Activated T-helper 1 cell treated with anti-CD3 and anti-CD28 coated beads, Interleukin-12 subunit alpha, Interleukin-12 subunit beta, Interleukin-2, Interleukin-4 antibody, amounts not matched to agents 30 ng/mL and 10 ng/mL and 1 ng/mL, durations not matched to agents 14 hours and 24 hours and 36 hours (primary cell): ENCODE results near the gene RAB37. TPM values are rescaled to one million over a fixed set of nuclear protein-coding genes. Genes with fewer than 3 reads are reported as not detected.

Source experiments
- DNase-seq: peaks from one replicate; pipeline ENCODE4 v3.0.0; 2021; ENCODE audit warnings: low spot score
- H3K27ac Mint-ChIP-seq: one replicate; pipeline ENCODE4 v1.8.0; 2021; ENCODE audit warnings: mild to moderate bottlenecking, mixed read lengths
- H3K27me3 Mint-ChIP-seq: one replicate; pipeline ENCODE4 v1.8.0; 2022; ENCODE audit warnings: mild to moderate bottlenecking, moderate library complexity, mixed read lengths; ENCODE audit not compliant: insufficient read depth
- H3K36me3 Mint-ChIP-seq: one replicate; pipeline ENCODE4 v1.8.0; 2021; ENCODE audit warnings: low read depth, mixed read lengths
- H3K4me1 Mint-ChIP-seq: one replicate; pipeline ENCODE4 v1.8.0; 2021; ENCODE audit warnings: low read depth, mixed read lengths
- H3K4me3 Mint-ChIP-seq: one replicate; pipeline ENCODE4 v1.8.0; 2021; ENCODE audit warnings: mild to moderate bottlenecking, moderate library complexity, mixed read lengths
- H3K9me3 Mint-ChIP-seq: one replicate; pipeline ENCODE4 v1.8.0; 2021; ENCODE audit warnings: mixed read lengths
- intact Hi-C: fragments of 100-400 bp; cut with micrococcal nuclease; formaldehyde crosslinking; loops from one replicate; pipeline ENCODE4 v1.15.1; 2024
- total RNA-seq: library from RNA; stranded (reverse); gene quantifications from 2 replicates; pipeline ENCODE4 v1.2.3, GENCODE V29; 2022

RAB37 gene
- total RNA-seq, 1 donor from 2014 or later = 6.1 TPM

DNA sequence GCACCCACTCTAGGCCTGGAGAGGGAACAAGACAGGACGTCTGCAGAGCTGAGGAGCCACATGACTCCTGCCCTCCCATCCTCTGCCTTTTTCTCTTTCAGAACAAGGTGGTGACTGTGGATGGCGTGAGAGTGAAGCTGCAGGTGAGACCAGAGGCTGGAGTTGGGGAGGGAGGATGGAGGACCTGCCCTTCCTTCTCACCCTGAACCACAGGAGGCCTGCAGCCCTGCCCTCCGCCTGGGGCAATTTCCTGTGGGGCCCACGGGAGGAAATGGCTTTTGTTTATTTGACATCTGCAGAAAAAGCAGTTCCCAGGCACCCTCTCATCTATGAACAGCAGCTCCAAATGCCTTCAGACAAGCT is 5.1 kb downstream of the RAB37 start:
- Mint-ChIP-seq H3K4me3 (peak overlapping the region; percentile 63), H3K9me3 (no peaks in the 10 kb centered on the region), H3K27ac (peak overlapping the region; percentile 88), H3K4me1 (peaks cover 86% of the 10 kb centered on the region), H3K27me3 (no peaks in the 10 kb centered on the region), H3K36me3 (peaks cover 10% of the 10 kb centered on the region)
- intact Hi-C loops = loop anchor here (2.0 to 10.0 kb wide), 2 partner anchors 17 to 293 kb away; no protein-coding TSS in a partner anchor
- peak; percentile 71 for DNase-seq

DNA sequence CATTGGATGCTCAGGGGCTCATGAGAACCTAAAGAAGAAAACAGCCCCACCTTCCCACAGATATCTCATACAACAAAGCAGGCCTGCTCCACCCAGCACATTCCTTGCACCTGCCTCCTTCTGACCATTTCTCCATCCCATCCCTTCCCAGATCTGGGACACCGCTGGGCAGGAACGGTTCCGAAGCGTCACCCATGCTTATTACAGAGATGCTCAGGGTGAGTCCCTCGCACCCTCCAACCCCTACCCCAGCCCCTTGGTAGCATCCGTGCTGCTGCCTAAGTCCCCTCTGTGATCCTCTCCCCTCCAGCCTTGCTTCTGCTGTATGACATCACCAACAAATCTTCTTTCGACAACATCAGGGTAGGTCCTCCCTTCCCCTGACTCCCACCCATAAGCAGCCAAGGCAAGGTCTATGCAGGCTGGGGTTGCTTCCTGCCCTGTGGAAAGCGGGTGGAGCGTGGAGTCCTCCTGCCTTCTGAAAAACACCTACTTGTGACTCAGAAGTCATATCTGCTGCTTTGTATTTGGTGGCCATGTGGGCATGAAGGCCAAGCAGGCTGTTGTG is 6.0 kb downstream of the RAB37 start:
- DNase-seq = no peak
- intact Hi-C loops = loop anchor here (2.0 to 10.0 kb wide), 2 partner anchors 16 to 292 kb away; no protein-coding TSS in a partner anchor
- H3K36me3 Mint-ChIP-seq = peaks cover 10% of the 10 kb centered on the region
- peak overlapping the region; percentile 77 for H3K4me3 Mint-ChIP-seq
- peak overlapping the region; percentile 88 for H3K27ac Mint-ChIP-seq
- peaks cover 85% of the 10 kb centered on the region for H3K4me1 Mint-ChIP-seq
- H3K9me3 Mint-ChIP-seq = no peaks in the 10 kb centered on the region
- no peaks in the 10 kb centered on the region for H3K27me3 Mint-ChIP-seq

DNA sequence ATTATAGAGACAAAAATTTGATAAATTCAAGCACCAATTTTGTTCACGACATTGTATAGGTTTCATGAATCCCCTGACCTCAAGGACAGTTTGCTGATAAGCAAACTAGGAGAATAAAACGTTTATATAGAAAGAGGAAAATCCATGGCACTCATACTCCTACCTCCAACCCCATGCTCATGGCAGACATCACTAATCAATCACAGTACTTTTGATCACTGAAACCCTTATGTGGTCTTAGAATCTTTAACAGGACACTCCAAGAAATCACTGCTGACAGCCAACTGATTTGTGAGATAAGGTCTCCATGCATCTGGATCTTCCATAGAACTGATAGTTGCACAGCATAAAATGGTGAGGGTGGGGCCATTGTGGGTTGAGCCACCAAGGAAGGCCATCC is 6.7 kb downstream of the RAB37 start:
- peaks cover 8% of the 10 kb centered on the region for H3K36me3 Mint-ChIP-seq
- H3K4me1 Mint-ChIP-seq = peaks cover 78% of the 10 kb centered on the region
- no peak for DNase-seq
- H3K27me3 Mint-ChIP-seq = no peaks in the 10 kb centered on the region
- H3K9me3 Mint-ChIP-seq = no peaks in the 10 kb centered on the region
- H3K4me3 Mint-ChIP-seq = no peak overlapping the region
- intact Hi-C loops = loop anchor here (1.0 to 10.0 kb wide), 7 partner anchors 15 to 291 kb away; no protein-coding TSS in a partner anchor
- peak overlapping the region; percentile 88 for H3K27ac Mint-ChIP-seq

DNA sequence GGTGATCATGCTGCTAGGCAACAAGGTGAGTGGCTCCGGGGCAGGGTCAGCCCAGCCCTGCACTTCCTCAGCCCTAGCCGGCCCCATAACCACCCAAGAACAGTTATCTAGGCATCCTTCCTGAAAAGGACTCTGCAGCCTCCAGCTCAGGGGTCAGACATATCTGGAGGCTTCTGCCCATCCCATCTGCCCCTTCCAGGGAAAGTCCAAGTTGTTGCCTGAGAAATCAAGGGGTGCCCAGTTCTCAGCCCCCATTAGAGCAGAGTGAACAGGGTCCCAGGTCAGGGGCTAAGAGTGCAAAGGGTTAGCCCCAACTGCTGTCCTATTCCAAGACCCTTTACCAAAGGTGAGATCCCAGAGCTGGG is 7.3 kb downstream of the RAB37 start:
- Mint-ChIP-seq H3K9me3 (no peaks in the 10 kb centered on the region), H3K27me3 (no peaks in the 10 kb centered on the region), H3K36me3 (peaks cover 6% of the 10 kb centered on the region), H3K27ac (no peak overlapping the region), H3K4me1 (peaks cover 73% of the 10 kb centered on the region), H3K4me3 (peak overlapping the region; percentile 15)
- intact Hi-C loops = loop anchor here (1.0 to 10.0 kb wide), 6 partner anchors 26 to 290 kb away; no protein-coding TSS in a partner anchor
- DNase-seq = no peak

DNA sequence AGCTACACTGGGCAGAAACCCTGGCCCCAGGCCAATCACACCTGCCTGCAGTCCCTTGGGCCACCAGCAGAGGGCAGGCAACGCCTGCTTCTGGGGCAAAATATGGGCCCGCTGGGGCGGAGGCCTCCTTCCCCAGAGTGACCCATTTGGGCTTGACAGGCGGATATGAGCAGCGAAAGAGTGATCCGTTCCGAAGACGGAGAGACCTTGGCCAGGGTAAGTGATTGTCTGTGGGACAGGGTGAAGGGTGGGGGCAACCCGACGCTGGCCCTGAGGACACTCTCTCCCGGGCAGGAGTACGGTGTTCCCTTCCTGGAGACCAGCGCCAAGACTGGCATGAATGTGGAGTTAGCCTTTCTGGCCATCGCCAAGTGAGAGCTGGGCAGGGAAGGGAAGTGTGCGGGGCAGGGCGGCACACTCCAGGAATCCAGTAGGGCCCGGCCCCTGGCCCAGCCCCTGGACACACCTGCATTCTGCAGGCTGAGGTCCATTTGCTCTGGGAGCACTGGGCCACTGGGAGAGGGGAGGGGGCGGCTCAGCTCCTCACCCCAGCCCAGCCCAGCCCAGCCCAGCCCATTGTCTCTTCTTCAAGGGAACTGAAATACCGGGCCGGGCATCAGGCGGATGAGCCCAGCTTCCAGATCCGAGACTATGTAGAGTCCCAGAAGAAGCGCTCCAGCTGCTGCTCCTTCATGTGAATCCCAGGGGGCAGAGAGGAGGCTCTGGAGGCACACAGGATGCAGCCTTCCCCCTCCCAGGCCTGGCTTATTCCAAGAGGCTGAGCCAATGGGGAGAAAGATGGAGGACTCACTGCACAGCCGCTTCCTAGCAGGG is 7.9 kb downstream of the RAB37 start:
- Mint-ChIP-seq H3K36me3 (peaks cover 10% of the 10 kb centered on the region), H3K27me3 (no peaks in the 10 kb centered on the region), H3K9me3 (no peaks in the 10 kb centered on the region), H3K4me3 (peak overlapping the region; percentile 39), H3K27ac (peak overlapping the region; percentile 65), H3K4me1 (peaks cover 71% of the 10 kb centered on the region)
- peak; percentile 78 for DNase-seq
- intact Hi-C loops = loop anchor here (1.0 to 10.0 kb wide), 6 partner anchors 25 to 290 kb away; no protein-coding TSS in a partner anchor

DNA sequence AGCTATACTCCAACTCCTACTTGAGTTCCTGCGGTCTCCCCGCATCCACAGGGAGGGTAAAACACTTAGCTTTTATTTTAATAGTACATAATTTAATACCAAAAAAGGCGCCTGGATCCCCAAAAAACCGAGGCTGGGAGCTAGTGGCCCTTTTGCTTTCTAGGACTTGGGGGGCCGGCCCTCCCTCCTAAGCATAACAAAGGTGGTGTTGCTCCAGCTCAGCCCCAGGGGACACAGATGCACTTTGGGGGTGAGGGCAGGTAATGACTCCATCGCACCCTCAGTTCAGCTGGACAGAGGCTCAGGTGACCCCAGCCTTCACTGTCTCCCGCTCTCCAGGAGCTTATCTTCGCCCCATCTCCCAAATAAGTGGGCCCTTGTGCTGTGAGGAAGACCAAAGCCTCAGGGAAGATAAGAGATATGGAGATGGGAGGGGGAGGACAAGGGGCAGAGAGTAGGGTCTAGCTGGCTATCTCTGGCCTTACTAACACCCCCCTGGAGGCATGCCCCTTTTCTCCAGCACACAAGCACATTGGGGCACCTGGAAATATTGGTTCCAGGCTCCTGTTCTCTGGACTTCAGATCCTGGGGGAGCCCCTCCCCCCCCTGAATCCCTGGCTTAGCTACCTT is 8.6 kb downstream of the RAB37 start:
- Mint-ChIP-seq H3K4me1 (peaks cover 71% of the 10 kb centered on the region), H3K27ac (no peak overlapping the region), H3K9me3 (no peaks in the 10 kb centered on the region), H3K27me3 (no peaks in the 10 kb centered on the region), H3K4me3 (no peak overlapping the region), H3K36me3 (peaks cover 14% of the 10 kb centered on the region)
- no peak for DNase-seq
- intact Hi-C loops = loop anchor here (2.0 to 10.0 kb wide), 3 partner anchors 107 to 289 kb away; no protein-coding TSS in a partner anchor

DNA sequence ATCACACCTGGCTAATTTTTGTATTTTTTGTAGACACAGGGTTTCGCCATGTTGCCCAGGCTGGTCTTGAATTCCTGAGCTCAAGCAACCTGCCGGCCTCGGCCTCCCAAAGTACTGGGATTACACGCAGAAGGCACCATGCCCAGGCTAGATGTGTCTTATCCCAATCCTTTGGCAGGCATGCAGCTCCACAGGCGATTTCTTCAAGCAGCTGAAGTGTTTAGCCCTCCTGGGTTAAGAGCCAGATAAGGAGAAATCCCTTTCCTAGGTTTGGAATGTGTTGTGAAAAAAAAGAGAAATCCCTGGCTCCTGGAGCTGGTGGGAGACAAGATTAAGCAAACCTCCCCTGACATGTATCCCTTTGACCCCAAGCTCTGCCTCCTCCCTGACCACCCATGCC is 9.3 kb downstream of the RAB37 start:
- peak overlapping the region; percentile 76 for H3K4me3 Mint-ChIP-seq
- no peaks in the 10 kb centered on the region for H3K9me3 Mint-ChIP-seq
- H3K27me3 Mint-ChIP-seq = no peaks in the 10 kb centered on the region
- H3K4me1 Mint-ChIP-seq = peaks cover 71% of the 10 kb centered on the region
- no peak for DNase-seq
- intact Hi-C loops = loop anchor here (10.0 kb wide), 1 partner anchor 288 kb away; no protein-coding TSS in a partner anchor
- peak overlapping the region; percentile 67 for H3K27ac Mint-ChIP-seq
- peaks cover 20% of the 10 kb centered on the region for H3K36me3 Mint-ChIP-seq

DNA sequence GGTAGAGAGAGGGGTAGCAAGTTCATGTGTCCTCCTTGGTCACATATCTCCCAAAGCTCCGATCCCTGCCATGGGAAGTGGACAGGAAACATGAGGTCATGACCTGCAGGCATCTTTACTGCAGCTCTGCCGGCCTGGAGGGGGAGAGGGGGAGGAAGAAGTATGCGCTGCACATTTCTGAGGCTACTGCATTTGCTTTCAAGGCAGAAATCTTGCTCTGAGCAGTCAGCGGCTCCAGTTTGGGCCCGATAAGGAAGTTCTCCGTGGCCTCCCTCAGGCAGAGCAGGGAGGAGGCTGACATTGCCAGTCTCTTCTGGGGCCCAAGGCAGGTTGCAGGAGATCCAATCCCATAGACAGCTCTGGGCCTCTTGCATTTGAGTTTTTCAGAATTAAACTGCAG is 9.9 kb downstream of the RAB37 start:
- Mint-ChIP-seq H3K36me3 (peaks cover 25% of the 10 kb centered on the region), H3K9me3 (no peaks in the 10 kb centered on the region), H3K4me1 (peaks cover 71% of the 10 kb centered on the region), H3K4me3 (peak overlapping the region; percentile 76), H3K27me3 (no peaks in the 10 kb centered on the region), H3K27ac (peak overlapping the region; percentile 67)
- intact Hi-C loops = loop anchor here (10.0 kb wide), 1 partner anchor 288 kb away; no protein-coding TSS in a partner anchor
- no peak for DNase-seq

DNA sequence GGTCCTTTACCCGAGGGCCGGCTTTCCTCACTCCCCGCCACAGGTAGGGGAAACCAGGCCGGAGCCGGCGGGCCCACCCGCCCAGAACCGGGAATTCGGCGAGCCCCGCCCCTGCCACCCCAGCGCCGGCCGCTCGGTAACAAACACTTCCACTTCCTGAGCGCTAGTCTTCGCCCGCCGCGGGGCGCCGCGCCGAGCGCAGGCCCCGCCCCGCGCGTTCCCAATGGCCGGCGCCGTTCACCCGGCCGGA is 11.1 kb downstream of the RAB37 start:
- H3K9me3 Mint-ChIP-seq = no peaks in the 10 kb centered on the region
- peaks cover 71% of the 10 kb centered on the region for H3K4me1 Mint-ChIP-seq
- DNase-seq = no peak
- H3K27ac Mint-ChIP-seq = no peak overlapping the region
- peaks cover 33% of the 10 kb centered on the region for H3K36me3 Mint-ChIP-seq
- H3K4me3 Mint-ChIP-seq = peak overlapping the region; percentile 76
- intact Hi-C loops = loop anchor here (1.0 to 10.0 kb wide), 4 partner anchors 28 to 287 kb away; partner anchors contain the start of gene NAT9
- no peaks in the 10 kb centered on the region for H3K27me3 Mint-ChIP-seq

DNA sequence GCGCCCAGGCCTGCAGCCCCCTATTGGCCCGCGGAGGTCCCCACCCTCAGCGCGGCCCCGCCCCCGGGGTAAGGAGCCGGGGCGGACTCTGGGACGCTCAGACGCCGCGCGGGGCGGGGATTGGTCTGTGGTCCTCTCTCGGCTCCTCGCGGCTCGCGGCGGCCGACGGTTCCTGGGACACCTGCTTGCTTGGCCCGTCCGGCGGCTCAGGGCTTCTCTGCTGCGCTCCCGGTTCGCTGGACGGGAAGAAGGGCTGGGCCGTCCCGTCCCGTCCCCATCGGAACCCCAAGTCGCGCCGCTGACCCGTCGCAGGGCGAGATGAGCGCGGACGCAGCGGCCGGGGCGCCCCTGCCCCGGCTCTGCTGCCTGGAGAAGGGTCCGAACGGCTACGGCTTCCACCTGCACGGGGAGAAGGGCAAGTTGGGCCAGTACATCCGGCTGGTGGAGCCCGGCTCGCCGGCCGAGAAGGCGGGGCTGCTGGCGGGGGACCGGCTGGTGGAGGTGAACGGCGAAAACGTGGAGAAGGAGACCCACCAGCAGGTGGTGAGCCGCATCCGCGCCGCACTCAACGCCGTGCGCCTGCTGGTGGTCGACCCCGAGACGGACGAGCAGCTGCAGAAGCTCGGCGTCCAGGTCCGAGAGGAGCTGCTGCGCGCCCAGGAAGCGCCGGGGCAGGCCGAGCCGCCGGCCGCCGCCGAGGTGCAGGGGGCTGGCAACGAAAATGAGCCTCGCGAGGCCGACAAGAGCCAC is 11.6 kb downstream of the RAB37 start, which contains the start of gene NHERF1:
Gene NHERF1, plus strand, starts transcription at position 100 of the 750 bp plus-strand sequence. Its CDS starts 219 bp downstream, at position 319.
- Mint-ChIP-seq H3K27ac (peak within 1 kb of the TSS; percentile 91), H3K27me3 (no peaks in the 10 kb centered on the region), H3K4me1 (peaks cover 71% of the 10 kb centered on the region), H3K36me3 (peaks cover 32% of the 10 kb centered on the region), H3K4me3 (peak within 1 kb of the TSS; percentile 95), H3K9me3 (no peaks in the 10 kb centered on the region)
- intact Hi-C loops = loop anchor here (1.0 to 10.0 kb wide), 4 partner anchors 28 to 286 kb away; partner anchors contain the start of gene NAT9
- DNase-seq = peak; percentile 95

DNA sequence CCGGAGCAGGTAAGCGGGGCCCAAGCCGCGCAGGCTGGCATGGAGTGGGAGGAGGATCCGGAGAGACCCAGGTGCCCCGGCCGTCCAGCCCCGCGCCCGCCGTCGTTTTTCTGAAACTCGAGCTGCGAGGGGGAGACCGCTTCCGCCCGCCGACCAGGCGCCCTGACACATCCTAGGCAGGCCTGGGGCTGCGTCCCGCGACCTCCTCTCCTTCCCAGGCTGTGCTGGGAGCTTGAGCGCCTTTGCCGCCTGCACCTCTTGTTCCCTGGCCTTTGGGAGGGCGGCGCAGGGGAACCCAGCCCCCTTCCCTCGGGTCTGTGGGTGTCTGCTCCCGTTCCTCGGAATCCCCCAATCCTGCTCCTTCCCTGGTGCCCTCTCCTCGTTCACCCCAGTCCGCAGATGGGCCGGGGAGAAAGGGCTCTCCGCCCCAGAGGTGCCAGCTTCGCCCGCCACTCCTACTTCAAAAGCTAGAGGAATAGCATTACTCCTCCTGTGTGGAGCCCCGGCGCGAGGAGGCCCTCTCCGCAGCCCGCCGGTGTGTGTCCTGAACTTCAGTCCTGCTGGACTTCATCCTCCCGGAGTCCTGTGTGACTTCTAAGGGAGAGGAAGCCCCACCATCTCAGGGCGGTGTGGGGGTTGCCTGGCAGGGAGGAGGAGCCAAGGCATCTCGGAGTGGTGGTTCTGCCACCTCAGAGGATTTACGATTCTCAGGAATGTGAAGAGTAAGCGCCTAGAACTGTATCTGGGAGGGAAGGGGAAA is 12.4 kb downstream of the RAB37 start:
- Mint-ChIP-seq H3K9me3 (no peaks in the 10 kb centered on the region), H3K4me1 (peaks cover 63% of the 10 kb centered on the region), H3K27me3 (no peaks in the 10 kb centered on the region), H3K4me3 (peak overlapping the region; percentile 95), H3K27ac (peak overlapping the region; percentile 91), H3K36me3 (peaks cover 29% of the 10 kb centered on the region)
- intact Hi-C loops = loop anchor here (10.0 kb wide), 1 partner anchor 285 kb away; no protein-coding TSS in a partner anchor
- peak; percentile 25 for DNase-seq

DNA sequence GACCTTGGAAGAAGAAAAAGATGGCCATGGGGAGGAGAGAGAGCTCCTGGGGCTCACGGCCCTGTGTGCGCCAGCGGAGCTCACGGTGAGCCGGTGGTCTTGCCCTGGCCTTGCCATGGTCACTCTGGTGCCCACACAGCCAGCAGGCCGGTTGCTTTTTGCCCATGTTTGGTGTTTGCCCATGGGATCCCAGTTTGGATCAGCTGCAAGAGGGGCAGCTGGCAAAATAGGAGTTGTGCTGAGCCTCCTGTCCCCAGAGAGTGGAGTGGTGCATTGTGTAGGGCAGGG is 12.9 kb downstream of the RAB37 start:
- peaks cover 29% of the 10 kb centered on the region for H3K36me3 Mint-ChIP-seq
- H3K4me3 Mint-ChIP-seq = peak overlapping the region; percentile 95
- no peak for DNase-seq
- intact Hi-C loops = no loop called here
- peak overlapping the region; percentile 91 for H3K27ac Mint-ChIP-seq
- peaks cover 63% of the 10 kb centered on the region for H3K4me1 Mint-ChIP-seq
- H3K27me3 Mint-ChIP-seq = no peaks in the 10 kb centered on the region
- H3K9me3 Mint-ChIP-seq = no peaks in the 10 kb centered on the region
